B cell (primary cell): Measurements from ENCODE around the gene LUM. TPM values are rescaled to one million over a fixed set of nuclear protein-coding genes. Genes with fewer than 3 reads are reported as not detected.

ENCODE experiments used
- ATAC-seq: fragments of 200-7000 bp; cut with Tn5 transposase; one replicate; pipeline ENCODE4 v1.10.0; 2021; ENCODE audit warnings: low read depth, mild to moderate bottlenecking, moderate number of reproducible peaks, moderate library complexity
- CTCF ChIA-PET: fragments of 350-600 bp; sonication (Branson Sonifier 250); formaldehyde crosslinking; loops from one replicate; lab custom pipeline; 2021; ENCODE audit warnings: antibody characterized with exemption, inconsistent platforms; lab: Charles Lee
- POLR2A ChIA-PET: fragments of 350-600 bp; sonication (Branson Sonifier 250); formaldehyde crosslinking; loops from one replicate; lab custom pipeline; 2021; ENCODE audit warnings: antibody characterized with exemption; lab: Charles Lee
- DNase-seq: peaks from one replicate; pipeline ENCODE4 v3.0.0; 2013
- H2AFZ ChIP-seq: 2 replicates; pipeline ENCODE4 v1.6.1; 2012; ENCODE audit warnings: mild to moderate bottlenecking, low read depth, low read length; ENCODE audit not compliant: insufficient read depth, poor library complexity, severe bottlenecking
- H3K27ac ChIP-seq, 2 donors: 1 replicate in 1 of 2; 2 replicates in 1 of 2; pipeline ENCODE4 v1.5.1; 2012 to 2013; ENCODE audit warnings: low read length in 2 of 2, mild to moderate bottlenecking in 2 of 2, moderate library complexity in 1 of 2
- H3K27me3 ChIP-seq, 4 experiments: fragments of 200-600 bp in 1 of 4; sonication (generic) in 1 of 4; replicated peaks in 1 of 4; 1 replicate in 2 of 4; 2 replicates in 2 of 4; pipeline versions ENCODE4 v1.6.1 to v1.7.0; 2013 to 2016; ENCODE audit warnings: low read length in 3 of 4, mild to moderate bottlenecking in 2 of 4, mixed read lengths in 1 of 4, moderate library complexity in 1 of 4; ENCODE audit not compliant: insufficient read depth in 4 of 4, control insufficient read depth in 3 of 4; ENCODE audit errors: control extremely low read depth in 1 of 4
- H3K36me3 ChIP-seq, 2 experiments: replicated peaks in 1 of 2; 1 replicate in 1 of 2; 2 replicates in 1 of 2; pipeline versions ENCODE4 v1.6.1 to v1.7.1; 2013; ENCODE audit warnings: low read length in 1 of 2; ENCODE audit not compliant: insufficient read depth in 2 of 2, control insufficient read depth in 1 of 2; ENCODE audit errors: control extremely low read depth in 1 of 2, extremely low read depth in 1 of 2
- H3K4me1 ChIP-seq, 2 donors: fragments of 200-600 bp in 1 of 2; sonication (generic) in 1 of 2; 1 replicate in 1 of 2; 2 replicates in 1 of 2; pipeline versions ENCODE4 v1.5.1 to v1.6.1; 2013 to 2017; ENCODE audit warnings: low read length in 2 of 2; ENCODE audit not compliant: control insufficient read depth in 2 of 2, insufficient read depth in 2 of 2
- H3K4me2 ChIP-seq: replicated peaks from 2 replicates; pipeline ENCODE3; 2012; ENCODE audit warnings: mild to moderate bottlenecking, low read depth, low read length; ENCODE audit not compliant: poor library complexity, severe bottlenecking
- H3K4me3 ChIP-seq, 5 experiments: fragments of 200-600 bp in 1 of 5; sonication (generic) in 1 of 5; 1 replicate in 3 of 5; 2 replicates in 2 of 5; pipeline versions ENCODE4 v1.5.1 to v1.7.0; 2011 to 2016; ENCODE audit warnings: low read length in 4 of 5, mild to moderate bottlenecking in 4 of 5, low read depth in 2 of 5, control low read depth in 1 of 5, moderate library complexity in 1 of 5; ENCODE audit not compliant: insufficient read depth in 1 of 5; ENCODE audit errors: control extremely low read depth in 1 of 5, extremely low read depth in 1 of 5
- H3K79me2 ChIP-seq: fragments of 200-600 bp; sonication (generic); one replicate; pipeline ENCODE4 v1.6.0; 2016; ENCODE audit warnings: low read length; ENCODE audit not compliant: control insufficient read depth, insufficient read depth
- H3K9ac ChIP-seq: fragments of 200-600 bp; sonication (generic); 2 replicates; pipeline ENCODE4 v1.6.1; 2017; ENCODE audit warnings: mild to moderate bottlenecking, low read length, moderate library complexity
- H3K9me3 ChIP-seq, 3 donors: one replicate each; pipeline versions ENCODE4 v1.6.1 to v1.7.1; 2013; ENCODE audit warnings: low read length in 2 of 3; ENCODE audit not compliant: control insufficient read depth in 2 of 3, insufficient read depth in 1 of 3; ENCODE audit errors: control extremely low read depth in 1 of 3
- H4K20me1 ChIP-seq: 2 replicates; pipeline ENCODE4 v1.6.0; 2012; ENCODE audit warnings: mild to moderate bottlenecking, low read length; ENCODE audit not compliant: insufficient read depth, control insufficient read depth, poor library complexity, severe bottlenecking
- H3K27ac Mint-ChIP-seq: one replicate; pipeline ENCODE4 v1.8.0; 2021; ENCODE audit warnings: mixed read lengths
- H3K27me3 Mint-ChIP-seq: one replicate; pipeline ENCODE4 v1.8.0; 2021; ENCODE audit warnings: mixed read lengths
- H3K4me1 Mint-ChIP-seq: one replicate; pipeline ENCODE4 v1.8.0; 2021; ENCODE audit warnings: mixed read lengths
- H3K4me3 Mint-ChIP-seq: one replicate; pipeline ENCODE4 v1.8.0; 2021; ENCODE audit warnings: mixed read lengths
- H3K9me3 Mint-ChIP-seq: one replicate; pipeline ENCODE4 v1.8.0; 2022; ENCODE audit warnings: mixed read lengths; ENCODE audit not compliant: insufficient read depth
- EZH2 ChIP-seq: IDR thresholded peaks from 2 replicates; pipeline ENCODE4 v1.6.1; 2012; ENCODE audit warnings: borderline replicate concordance, low read depth, mild to moderate bottlenecking, moderate library complexity, low read length; ENCODE audit not compliant: insufficient read depth, poor library complexity, severe bottlenecking
- WGBS: methylation state at CpG from one replicate; pipeline ENCODE4 v1.1.5; 2013; ENCODE audit warnings: missing lambda C conversion rate; ENCODE audit not compliant: insufficient coverage; 5-methylcytosine and 5-hydroxymethylcytosine counted together
- intact Hi-C: fragments of 100-400 bp; cut with micrococcal nuclease; formaldehyde crosslinking; loops from one replicate; pipeline ENCODE4 v1.10.0; 2022
- polyA plus RNA-seq: library from polyadenylated mRNA; depleted of rRNA; stranded (reverse); fragments of >200 nt; gene quantifications from 2 replicates; pipeline ENCODE4 v1.2.3, GENCODE V29; 2012
- total RNA-seq, 2 donors: library from RNA; stranded (reverse); fragments of 120-200 nt in 1 of 2; gene quantifications; 1 replicate in 1 of 2; 2 replicates in 1 of 2; pipeline versions ENCODE4 v1.2.3 to v1.2.4, GENCODE V29; 2013 to 2022
- TF ChIP-seq, protein P1 (sequence below): fragments of 200-600 bp; IDR thresholded peaks from one replicate; pipeline ENCODE4 v1.8.0; 2022; ENCODE audit warnings: antibody characterized with exemption, mild to moderate bottlenecking

LUM gene
- total and polyA plus RNA-seq, 2 donors (not counting 1 experiment from before 2014, with no cell fraction given), result not detected

DNA sequence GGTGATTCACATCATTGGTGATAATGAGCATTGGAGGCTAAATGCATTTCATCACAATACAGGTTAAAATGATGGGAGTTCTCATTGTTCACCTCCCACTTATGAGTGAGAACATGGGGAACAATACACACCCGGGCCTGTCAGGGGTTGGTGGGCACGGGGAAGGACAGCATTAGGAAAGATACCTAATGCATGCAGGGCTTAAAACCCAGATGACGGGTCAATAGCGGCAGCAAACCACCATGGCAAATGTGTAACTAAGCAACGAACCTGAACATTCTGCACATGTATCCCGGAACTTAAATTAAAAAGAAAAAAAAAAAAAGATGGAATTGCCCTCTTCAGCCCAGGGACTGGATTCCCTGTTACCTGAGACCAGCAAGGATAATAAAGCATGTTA lies 2.3 kb upstream of the LUM start:
- WGBS, result 95% methylated on average over 5 of the region's 6 CpGs
- DNase-seq, result no peak
- no peak overlapping the region for H3K4me3 Mint-ChIP-seq
- ChIA-PET CTCF (no interaction called here), POLR2A (no interaction called here)
- Histone ChIP-seq H3K36me3 (no peaks in the 10 kb centered on the region), H3K27me3 (no peaks in the 10 kb centered on the region), H3K27ac (no peak overlapping the region), H3K4me1 (no peaks in the 10 kb centered on the region), H3K4me3 (no peak overlapping the region), H3K9me3 (no peaks in the 10 kb centered on the region), H3K79me2 (no peaks in the 10 kb centered on the region), H4K20me1 (no peaks in the 10 kb centered on the region), H3K4me2 (no peak overlapping the region), H2AFZ (no peak overlapping the region), H3K9ac (no peak overlapping the region)
- H3K9me3 Mint-ChIP-seq, result no peaks in the 10 kb centered on the region
- H3K27me3 Mint-ChIP-seq, result no peaks in the 10 kb centered on the region
- no peak for TF ChIP-seq EZH2
- TF ChIP-seq, protein P1, sequence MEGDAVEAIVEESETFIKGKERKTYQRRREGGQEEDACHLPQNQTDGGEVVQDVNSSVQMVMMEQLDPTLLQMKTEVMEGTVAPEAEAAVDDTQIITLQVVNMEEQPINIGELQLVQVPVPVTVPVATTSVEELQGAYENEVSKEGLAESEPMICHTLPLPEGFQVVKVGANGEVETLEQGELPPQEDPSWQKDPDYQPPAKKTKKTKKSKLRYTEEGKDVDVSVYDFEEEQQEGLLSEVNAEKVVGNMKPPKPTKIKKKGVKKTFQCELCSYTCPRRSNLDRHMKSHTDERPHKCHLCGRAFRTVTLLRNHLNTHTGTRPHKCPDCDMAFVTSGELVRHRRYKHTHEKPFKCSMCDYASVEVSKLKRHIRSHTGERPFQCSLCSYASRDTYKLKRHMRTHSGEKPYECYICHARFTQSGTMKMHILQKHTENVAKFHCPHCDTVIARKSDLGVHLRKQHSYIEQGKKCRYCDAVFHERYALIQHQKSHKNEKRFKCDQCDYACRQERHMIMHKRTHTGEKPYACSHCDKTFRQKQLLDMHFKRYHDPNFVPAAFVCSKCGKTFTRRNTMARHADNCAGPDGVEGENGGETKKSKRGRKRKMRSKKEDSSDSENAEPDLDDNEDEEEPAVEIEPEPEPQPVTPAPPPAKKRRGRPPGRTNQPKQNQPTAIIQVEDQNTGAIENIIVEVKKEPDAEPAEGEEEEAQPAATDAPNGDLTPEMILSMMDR, result no peak
- ATAC-seq, result no peak
- no peaks in the 10 kb centered on the region for H3K4me1 Mint-ChIP-seq
- no peak overlapping the region for H3K27ac Mint-ChIP-seq
- intact Hi-C loops, result no loop called here

DNA sequence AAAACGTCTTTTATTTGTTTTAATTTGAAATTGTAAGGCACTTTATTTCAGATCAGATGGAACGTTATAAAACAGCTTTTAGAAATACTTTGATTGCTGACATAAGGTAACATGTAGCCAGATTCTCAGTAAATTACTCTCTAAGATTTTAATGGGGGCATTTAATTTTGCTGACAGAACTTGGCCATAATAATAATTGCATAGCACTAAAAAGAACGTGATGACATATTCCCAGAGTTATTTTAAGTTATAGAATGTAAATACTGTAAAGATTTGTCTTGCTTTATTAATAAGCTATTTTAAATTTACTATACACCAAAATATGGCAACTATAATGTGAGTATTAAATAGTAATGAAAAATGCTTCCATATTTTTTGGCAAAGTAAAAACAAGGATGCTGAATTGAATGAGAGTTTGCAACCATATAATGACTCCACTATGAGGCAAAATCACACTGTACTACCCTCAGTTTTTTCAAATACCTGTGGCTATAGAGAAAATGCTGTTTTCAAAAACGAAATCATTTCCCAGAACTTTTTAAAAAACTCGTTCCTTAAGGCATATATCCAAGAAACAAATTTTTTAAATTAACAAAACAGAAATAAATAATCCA lies 876 bp downstream of the LUM start:
- Histone ChIP-seq H3K79me2 (no peaks in the 10 kb centered on the region), H2AFZ (no peak overlapping the region), H3K4me1 (no peaks in the 10 kb centered on the region), H3K9me3 (no peaks in the 10 kb centered on the region), H3K27ac (no peak overlapping the region), H4K20me1 (no peaks in the 10 kb centered on the region), H3K9ac (no peak overlapping the region), H3K4me2 (no peak overlapping the region), H3K4me3 (no peak overlapping the region), H3K36me3 (no peaks in the 10 kb centered on the region), H3K27me3 (no peaks in the 10 kb centered on the region)
- Mint-ChIP-seq H3K4me3 (no peak overlapping the region), H3K4me1 (no peaks in the 10 kb centered on the region), H3K9me3 (no peaks in the 10 kb centered on the region), H3K27ac (no peak overlapping the region), H3K27me3 (no peaks in the 10 kb centered on the region)
- DNase-seq, result no peak
- no peak for ATAC-seq
- intact Hi-C loops, result no loop called here
- no CpG with 5 or more reads among the region's 5 CpGs for WGBS
- TF ChIP-seq, protein P1, result no peak
- no peak for TF ChIP-seq EZH2
- ChIA-PET POLR2A (no interaction called here), CTCF (no interaction called here)
